ENCODE measurements around the gene SMIM34. TPM values are rescaled to one million over a fixed set of nuclear protein-coding genes. Genes with fewer than 3 reads are reported as not detected.
"Not testable (repeated sequence)": the region's sequence is repeated elsewhere in the genome, so short reads cannot be mapped to it uniquely, and the experiment has no call there.

SMIM34 gene, protein sequence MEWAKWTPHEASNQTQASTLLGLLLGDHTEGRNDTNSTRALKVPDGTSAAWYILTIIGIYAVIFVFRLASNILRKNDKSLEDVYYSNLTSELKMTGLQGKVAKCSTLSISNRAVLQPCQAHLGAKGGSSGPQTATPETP
- not detected for polyA plus RNA-seq

DNA sequence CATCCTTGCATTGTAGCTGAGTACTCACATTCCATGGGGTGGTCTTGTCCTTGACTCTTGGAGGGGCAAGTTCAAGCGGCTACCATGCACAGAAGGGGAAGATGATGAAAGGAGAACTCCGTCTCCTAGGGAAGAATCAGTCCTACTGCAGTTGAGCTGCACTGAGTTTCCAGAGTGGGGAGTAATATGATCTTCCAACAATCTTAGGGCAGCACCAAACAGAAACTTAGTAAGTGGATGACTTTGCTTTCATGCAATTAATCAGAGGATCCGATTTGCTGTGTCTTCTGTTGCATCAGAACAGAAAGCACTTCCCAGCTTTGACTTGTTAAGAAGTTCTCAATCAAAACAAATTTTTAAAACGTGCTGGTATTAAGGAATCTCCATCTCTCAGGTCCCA is at the start of gene SMIM34:
Gene SMIM34, minus strand, starts transcription at position 147 of the 400 bp plus-strand sequence. Its CDS starts 112 bp downstream, at position 35.
- WGBS, 2 donors: no CpG with 5 or more reads among the region's 4 CpGs

DNA sequence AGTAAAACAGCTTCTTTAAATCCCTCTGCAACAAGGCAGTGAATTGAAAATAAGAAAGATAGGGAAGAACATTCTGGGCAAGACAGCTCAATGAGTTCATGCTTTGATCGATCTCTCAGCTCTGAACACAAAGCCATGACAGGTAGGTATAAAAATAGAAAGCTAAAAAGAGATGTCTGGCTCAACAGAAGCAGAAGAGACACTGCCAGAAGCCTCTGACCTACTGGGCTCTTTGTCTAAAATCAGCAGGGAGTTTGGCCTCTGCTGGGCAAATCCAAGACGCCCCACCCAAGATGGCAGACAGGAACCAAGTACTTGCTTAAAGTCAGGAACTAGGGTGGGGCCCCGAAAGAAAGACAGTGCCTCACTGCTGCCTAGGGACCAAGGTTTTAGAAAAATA is 43.6 kb upstream of the SMIM34 start:
- not testable (repeated sequence) for H3K36me3 ChIP-seq (ENCODE audit: control insufficient read depth in 2 of 2, insufficient read depth in 2 of 2, low read length in 1 of 2); H3K27ac ChIP-seq (ENCODE audit: low read depth in 2 of 2, low read length in 1 of 2); H3K4me3 ChIP-seq (ENCODE audit: low read depth in 1 of 2, low read length in 2 of 2); H3K4me1 ChIP-seq (ENCODE audit: control insufficient read depth in 2 of 2, insufficient read depth in 2 of 2, low read length in 1 of 2); H3K9me3 ChIP-seq (ENCODE audit: control insufficient read depth in 2 of 2, insufficient read depth in 1 of 2, low read depth in 1 of 2, low read length in 1 of 2); H3K27me3 ChIP-seq (ENCODE audit: control insufficient read depth in 1 of 2, insufficient read depth in 2 of 2, low read length in 2 of 2)
- WGBS, 2 donors: no CpG with 5 or more reads among the region's 3 CpGs

More for the DNA sequence above, at the start of gene SMIM34:
- not testable (repeated sequence) for H3K9me3 ChIP-seq (ENCODE audit: control insufficient read depth in 2 of 2, insufficient read depth in 1 of 2, low read depth in 1 of 2, low read length in 1 of 2); H3K27ac ChIP-seq (ENCODE audit: low read depth in 2 of 2, low read length in 1 of 2); H3K4me3 ChIP-seq (ENCODE audit: low read depth in 1 of 2, low read length in 2 of 2); H3K27me3 ChIP-seq (ENCODE audit: control insufficient read depth in 1 of 2, insufficient read depth in 2 of 2, low read length in 2 of 2); H3K4me1 ChIP-seq (ENCODE audit: control insufficient read depth in 2 of 2, insufficient read depth in 2 of 2, low read length in 1 of 2); H3K36me3 ChIP-seq (ENCODE audit: control insufficient read depth in 2 of 2, insufficient read depth in 2 of 2, low read length in 1 of 2)

DNA sequence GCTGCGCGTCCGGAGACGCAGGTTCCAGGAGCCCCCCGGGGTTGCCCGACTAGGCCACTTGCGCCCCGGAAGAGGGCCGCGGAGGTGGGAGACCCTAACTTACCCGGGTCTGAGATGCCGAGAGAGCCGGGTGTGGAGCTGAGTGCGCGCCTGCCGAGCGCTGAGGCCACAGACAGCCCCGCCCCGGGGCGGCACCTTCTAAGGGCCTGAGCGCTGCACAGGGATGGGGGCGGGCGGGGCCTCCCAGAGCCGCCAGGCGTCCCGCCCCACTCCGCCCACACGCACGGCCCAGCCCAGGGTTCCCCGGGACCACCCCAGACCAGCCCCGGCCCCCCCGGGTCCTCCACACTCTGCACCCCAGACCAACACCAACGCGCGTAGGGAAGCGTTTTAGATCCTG is 35.7 kb upstream of the SMIM34 start:
- not testable (repeated sequence) for H3K4me3 ChIP-seq (ENCODE audit: low read depth in 1 of 2, low read length in 2 of 2); H3K27me3 ChIP-seq (ENCODE audit: control insufficient read depth in 1 of 2, insufficient read depth in 2 of 2, low read length in 2 of 2); H3K4me1 ChIP-seq (ENCODE audit: control insufficient read depth in 2 of 2, insufficient read depth in 2 of 2, low read length in 1 of 2); H3K36me3 ChIP-seq (ENCODE audit: control insufficient read depth in 2 of 2, insufficient read depth in 2 of 2, low read length in 1 of 2); H3K27ac ChIP-seq (ENCODE audit: low read depth in 2 of 2, low read length in 1 of 2); H3K9me3 ChIP-seq (ENCODE audit: control insufficient read depth in 2 of 2, insufficient read depth in 1 of 2, low read depth in 1 of 2, low read length in 1 of 2)
- no CpG with 5 or more reads among the region's 36 CpGs for WGBS, 2 donors

DNA sequence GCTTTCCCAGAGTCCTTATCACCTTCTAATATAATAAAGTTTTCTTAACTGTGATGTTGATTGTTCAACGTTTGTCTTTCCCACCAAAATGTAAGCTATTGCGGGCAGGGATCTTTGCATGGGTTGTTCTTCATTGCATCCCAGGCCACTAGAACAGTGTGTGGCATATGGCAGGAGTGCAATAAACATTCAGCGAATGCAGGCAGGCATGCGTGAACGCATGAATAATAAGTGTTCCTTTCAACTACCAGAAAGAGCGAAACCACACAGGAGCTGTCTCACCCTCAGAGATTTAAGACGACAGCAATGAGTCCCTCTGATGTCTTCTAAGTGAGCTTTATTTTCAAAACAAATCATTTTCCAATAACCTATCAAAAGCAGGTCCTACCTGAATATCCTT is 34.5 kb upstream of the SMIM34 start:
- not testable (repeated sequence) for H3K4me3 ChIP-seq (ENCODE audit: low read depth in 1 of 2, low read length in 2 of 2); H3K36me3 ChIP-seq (ENCODE audit: control insufficient read depth in 2 of 2, insufficient read depth in 2 of 2, low read length in 1 of 2); H3K9me3 ChIP-seq (ENCODE audit: control insufficient read depth in 2 of 2, insufficient read depth in 1 of 2, low read depth in 1 of 2, low read length in 1 of 2); H3K27ac ChIP-seq (ENCODE audit: low read depth in 2 of 2, low read length in 1 of 2); H3K27me3 ChIP-seq (ENCODE audit: control insufficient read depth in 1 of 2, insufficient read depth in 2 of 2, low read length in 2 of 2); H3K4me1 ChIP-seq (ENCODE audit: control insufficient read depth in 2 of 2, insufficient read depth in 2 of 2, low read length in 1 of 2)
- no CpG with 5 or more reads among the region's 7 CpGs for WGBS, 2 donors

DNA sequence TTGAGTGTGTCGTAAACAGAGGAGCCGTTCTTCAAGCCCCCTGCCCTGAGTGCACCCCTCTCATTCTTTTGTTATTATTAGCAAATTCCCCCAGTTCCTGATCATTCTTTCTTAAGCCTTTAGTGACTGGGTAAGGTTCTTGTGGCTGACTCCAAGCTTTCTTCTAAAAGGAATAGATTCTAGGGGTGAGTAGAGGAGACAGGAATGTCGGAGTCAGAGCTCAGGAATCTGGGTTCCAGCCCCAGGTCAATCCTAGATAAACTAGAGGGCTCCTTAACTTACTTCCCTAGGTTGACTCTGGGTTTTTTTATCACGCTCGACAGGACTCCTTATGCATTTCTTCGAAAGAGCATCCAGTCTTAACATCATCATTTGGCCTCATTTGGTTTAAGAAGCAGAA is 32.4 kb upstream of the SMIM34 start:
- no CpG with 5 or more reads among the region's 6 CpGs for WGBS, 2 donors

DNA sequence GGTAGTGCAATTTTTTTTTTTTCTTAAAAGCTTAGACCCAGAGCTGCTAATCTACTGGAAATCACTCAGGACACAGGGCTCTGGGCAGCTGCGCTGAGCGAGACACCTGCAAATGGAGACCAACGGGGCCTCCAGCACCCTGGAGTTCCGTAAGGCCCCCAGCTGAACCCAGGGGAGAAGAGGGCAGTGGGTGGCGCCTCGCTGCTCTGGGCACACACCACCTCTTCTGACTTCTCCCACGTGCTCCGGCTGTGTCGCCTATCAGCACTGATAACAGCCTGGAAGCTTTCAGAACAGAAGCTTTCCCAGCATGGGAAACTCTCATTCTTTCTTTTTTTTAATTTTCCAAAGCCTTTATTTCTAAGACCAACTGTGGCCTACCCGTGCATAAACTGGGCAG is 31.9 kb upstream of the SMIM34 start:
- H3K36me3 ChIP-seq (ENCODE audit: control insufficient read depth in 2 of 2, insufficient read depth in 2 of 2, low read length in 1 of 2); H3K4me1 ChIP-seq (ENCODE audit: control insufficient read depth in 2 of 2, insufficient read depth in 2 of 2, low read length in 1 of 2); H3K27ac ChIP-seq (ENCODE audit: low read depth in 2 of 2, low read length in 1 of 2); H3K9me3 ChIP-seq (ENCODE audit: control insufficient read depth in 2 of 2, insufficient read depth in 1 of 2, low read depth in 1 of 2, low read length in 1 of 2); H3K27me3 ChIP-seq (ENCODE audit: control insufficient read depth in 1 of 2, insufficient read depth in 2 of 2, low read length in 2 of 2); H3K4me3 ChIP-seq (ENCODE audit: low read depth in 1 of 2, low read length in 2 of 2): not testable (repeated sequence)
- WGBS, 2 donors: no CpG with 5 or more reads among the region's 10 CpGs

More for the DNA sequence above, 32.4 kb upstream of the SMIM34 start:
- H3K27me3 ChIP-seq (ENCODE audit: control insufficient read depth in 1 of 2, insufficient read depth in 2 of 2, low read length in 2 of 2); H3K9me3 ChIP-seq (ENCODE audit: control insufficient read depth in 2 of 2, insufficient read depth in 1 of 2, low read depth in 1 of 2, low read length in 1 of 2); H3K4me1 ChIP-seq (ENCODE audit: control insufficient read depth in 2 of 2, insufficient read depth in 2 of 2, low read length in 1 of 2); H3K27ac ChIP-seq (ENCODE audit: low read depth in 2 of 2, low read length in 1 of 2); H3K36me3 ChIP-seq (ENCODE audit: control insufficient read depth in 2 of 2, insufficient read depth in 2 of 2, low read length in 1 of 2); H3K4me3 ChIP-seq (ENCODE audit: low read depth in 1 of 2, low read length in 2 of 2): not testable (repeated sequence)

DNA sequence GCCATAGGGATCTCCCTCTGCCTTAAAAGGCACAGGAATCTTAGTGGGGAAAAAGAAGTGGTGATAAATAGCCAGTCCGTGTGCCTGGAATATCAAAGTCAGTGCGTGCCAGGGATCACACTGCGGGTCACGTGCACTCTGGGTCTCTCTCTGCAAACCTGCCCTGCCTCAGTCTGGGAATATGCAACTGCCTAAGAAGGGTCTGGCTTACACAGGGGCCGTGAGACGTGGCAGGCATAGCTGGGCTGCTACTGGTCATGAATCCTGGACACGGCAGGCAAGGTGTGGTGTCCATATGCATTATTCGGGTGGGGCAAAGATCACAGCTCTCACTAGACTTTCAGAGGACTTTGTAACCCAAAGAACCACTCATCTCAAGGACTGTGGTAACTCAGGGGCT is 23.3 kb upstream of the SMIM34 start:
- no CpG with 5 or more reads among the region's 8 CpGs for WGBS, 2 donors
- not testable (repeated sequence) for H3K9me3 ChIP-seq (ENCODE audit: control insufficient read depth in 2 of 2, insufficient read depth in 1 of 2, low read depth in 1 of 2, low read length in 1 of 2); H3K4me3 ChIP-seq (ENCODE audit: low read depth in 1 of 2, low read length in 2 of 2)

DNA sequence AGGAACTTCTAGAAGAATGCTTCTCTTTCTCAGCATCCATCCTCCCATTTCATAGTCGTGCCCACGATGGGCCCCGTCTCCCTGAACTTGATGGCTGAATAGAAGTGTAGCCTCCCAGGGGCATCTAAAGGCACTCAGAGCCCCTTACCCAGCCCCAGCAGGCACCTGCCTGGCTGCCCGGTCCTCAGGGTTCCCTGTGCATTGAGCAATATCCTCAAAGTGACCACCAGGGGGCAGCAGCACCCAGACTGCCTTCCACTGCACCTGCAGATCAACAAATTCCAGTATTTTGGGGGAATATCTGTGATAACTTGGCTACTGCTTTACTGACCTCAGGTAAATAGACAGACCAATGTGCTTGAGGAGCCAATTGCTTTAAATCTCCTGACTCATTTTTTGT is 19.7 kb upstream of the SMIM34 start:
- H3K27ac ChIP-seq (ENCODE audit: low read depth in 2 of 2, low read length in 1 of 2); H3K4me3 ChIP-seq (ENCODE audit: low read depth in 1 of 2, low read length in 2 of 2); H3K27me3 ChIP-seq (ENCODE audit: control insufficient read depth in 1 of 2, insufficient read depth in 2 of 2, low read length in 2 of 2); H3K4me1 ChIP-seq (ENCODE audit: control insufficient read depth in 2 of 2, insufficient read depth in 2 of 2, low read length in 1 of 2); H3K36me3 ChIP-seq (ENCODE audit: control insufficient read depth in 2 of 2, insufficient read depth in 2 of 2, low read length in 1 of 2); H3K9me3 ChIP-seq (ENCODE audit: control insufficient read depth in 2 of 2, insufficient read depth in 1 of 2, low read depth in 1 of 2, low read length in 1 of 2): not testable (repeated sequence)
- WGBS, 2 donors: no CpG with 5 or more reads among the region's 4 CpGs

More for the DNA sequence above, 23.3 kb upstream of the SMIM34 start:
- H3K27ac ChIP-seq (ENCODE audit: low read depth in 2 of 2, low read length in 1 of 2); H3K27me3 ChIP-seq (ENCODE audit: control insufficient read depth in 1 of 2, insufficient read depth in 2 of 2, low read length in 2 of 2); H3K36me3 ChIP-seq (ENCODE audit: control insufficient read depth in 2 of 2, insufficient read depth in 2 of 2, low read length in 1 of 2); H3K4me1 ChIP-seq (ENCODE audit: control insufficient read depth in 2 of 2, insufficient read depth in 2 of 2, low read length in 1 of 2): not testable (repeated sequence)

DNA sequence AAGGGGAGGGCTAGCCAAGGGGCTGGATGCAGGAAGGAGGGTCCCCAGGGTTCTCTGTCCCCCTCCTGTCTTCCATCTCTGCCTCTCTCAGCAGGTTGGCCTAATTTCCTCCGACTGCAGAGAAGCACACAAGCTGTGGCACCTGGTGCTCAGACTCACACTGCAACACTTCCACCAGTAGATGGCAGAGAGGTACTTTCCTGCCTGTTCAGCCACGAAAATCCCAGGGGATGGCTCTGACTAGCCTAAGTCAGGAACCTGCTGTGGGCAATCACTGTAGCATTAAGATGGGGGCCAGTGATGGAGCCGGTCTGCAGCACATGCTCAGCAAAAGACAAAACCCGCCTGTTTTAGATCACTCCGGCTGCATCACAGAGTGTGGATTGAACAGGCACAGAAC is 6.0 kb upstream of the SMIM34 start:
- no CpG with 5 or more reads among the region's 5 CpGs for WGBS, 2 donors

DNA sequence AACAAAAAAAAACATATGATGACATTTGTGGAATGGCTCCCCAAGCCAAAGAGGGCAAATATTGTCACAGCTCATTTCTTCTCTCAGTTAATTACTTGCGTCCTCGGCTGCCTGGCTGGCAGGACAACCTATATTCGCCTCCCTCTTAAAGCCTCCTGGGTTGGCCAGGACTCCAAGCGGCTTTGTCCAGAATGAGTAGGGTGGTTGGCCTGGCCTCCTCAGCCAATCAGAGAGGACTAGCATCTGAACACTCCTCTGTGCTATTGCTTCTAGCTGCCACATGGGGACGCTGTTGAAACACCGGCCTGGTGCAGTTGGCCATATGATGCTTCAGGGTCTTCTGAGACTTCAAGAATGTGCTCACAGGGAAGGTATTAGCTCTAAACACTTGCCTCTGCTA is 4.7 kb upstream of the SMIM34 start:
- H3K9me3 ChIP-seq (ENCODE audit: control insufficient read depth in 2 of 2, insufficient read depth in 1 of 2, low read depth in 1 of 2, low read length in 1 of 2); H3K36me3 ChIP-seq (ENCODE audit: control insufficient read depth in 2 of 2, insufficient read depth in 2 of 2, low read length in 1 of 2); H3K4me3 ChIP-seq (ENCODE audit: low read depth in 1 of 2, low read length in 2 of 2); H3K27ac ChIP-seq (ENCODE audit: low read depth in 2 of 2, low read length in 1 of 2); H3K4me1 ChIP-seq (ENCODE audit: control insufficient read depth in 2 of 2, insufficient read depth in 2 of 2, low read length in 1 of 2); H3K27me3 ChIP-seq (ENCODE audit: control insufficient read depth in 1 of 2, insufficient read depth in 2 of 2, low read length in 2 of 2): not testable (repeated sequence)
- no CpG with 5 or more reads among the region's 6 CpGs for WGBS, 2 donors

More for the DNA sequence above, 6.0 kb upstream of the SMIM34 start:
- not testable (repeated sequence) for H3K36me3 ChIP-seq (ENCODE audit: control insufficient read depth in 2 of 2, insufficient read depth in 2 of 2, low read length in 1 of 2); H3K27ac ChIP-seq (ENCODE audit: low read depth in 2 of 2, low read length in 1 of 2); H3K9me3 ChIP-seq (ENCODE audit: control insufficient read depth in 2 of 2, insufficient read depth in 1 of 2, low read depth in 1 of 2, low read length in 1 of 2); H3K4me3 ChIP-seq (ENCODE audit: low read depth in 1 of 2, low read length in 2 of 2); H3K4me1 ChIP-seq (ENCODE audit: control insufficient read depth in 2 of 2, insufficient read depth in 2 of 2, low read length in 1 of 2); H3K27me3 ChIP-seq (ENCODE audit: control insufficient read depth in 1 of 2, insufficient read depth in 2 of 2, low read length in 2 of 2)

Measured in esophagus (tissue), 2 donors.